GM19023 (cell line): ENCODE data around the gene HDAC11.
"Not testable (repeated sequence)": the region's sequence is repeated elsewhere in the genome, so short reads cannot be mapped to it uniquely, and the experiment has no call there.

ENCODE experiments used
- ATAC-seq: cut with Tn5 transposase; IDR thresholded peaks from one replicate; pipeline ENCODE4 v1.9.1; 2021; ENCODE audit warnings: mild to moderate bottlenecking, moderate library complexity; ENCODE audit not compliant: unreplicated experiment

HDAC11 gene

DNA sequence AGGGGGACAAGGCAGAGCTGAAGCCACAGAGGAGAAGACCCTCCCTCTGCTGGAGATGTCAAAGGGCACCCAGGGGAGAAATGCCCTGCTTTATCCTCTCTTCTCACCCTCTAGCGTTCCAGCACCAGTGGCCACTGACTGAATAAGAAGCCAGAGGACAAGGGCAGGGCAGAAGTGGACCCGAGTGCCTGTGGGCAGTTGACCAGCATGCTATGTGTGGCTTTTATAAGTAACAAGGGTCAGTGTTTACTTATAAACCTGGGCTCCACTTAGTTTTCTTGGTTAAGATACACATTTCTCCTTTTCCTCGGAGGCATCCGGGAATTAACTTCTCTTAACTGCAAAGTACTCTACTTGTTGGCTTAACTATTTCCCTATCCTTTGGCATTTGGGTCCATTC, 13.3 kb upstream of the HDAC11 start:
- no peak for ATAC-seq

DNA sequence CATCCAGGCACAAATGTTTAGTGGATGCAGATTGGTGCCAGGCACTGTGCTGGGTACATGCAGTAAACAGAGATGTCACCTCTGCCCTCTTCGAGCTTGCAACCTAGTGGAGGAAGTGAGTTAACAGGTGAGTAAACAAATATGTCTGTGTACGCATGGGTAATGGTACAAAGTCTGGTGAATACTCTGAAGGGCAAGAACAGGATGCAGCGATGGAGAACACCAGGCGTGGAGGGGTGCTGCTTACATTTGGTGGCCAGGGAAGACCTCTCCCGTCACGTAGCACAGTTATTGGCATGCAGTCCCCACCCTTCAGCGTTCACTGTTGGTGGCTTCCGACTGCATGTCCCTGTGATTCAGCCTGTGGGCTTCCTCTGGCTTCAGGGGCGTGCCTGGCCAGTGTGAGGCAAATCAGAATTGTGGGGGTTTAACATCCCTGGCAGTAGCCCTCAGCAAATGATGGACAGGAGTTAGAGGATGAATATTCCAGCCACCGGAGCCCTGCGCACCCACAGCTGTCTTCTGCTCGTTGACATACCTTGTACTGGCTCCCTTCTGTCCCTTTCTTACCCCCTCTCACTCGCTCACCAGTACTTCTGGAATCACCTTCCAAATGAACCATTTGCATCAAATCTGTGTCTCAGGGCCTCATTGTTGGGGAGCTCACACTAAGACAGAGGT, 9.1 kb upstream of the HDAC11 start:
- ATAC-seq: no peak

DNA sequence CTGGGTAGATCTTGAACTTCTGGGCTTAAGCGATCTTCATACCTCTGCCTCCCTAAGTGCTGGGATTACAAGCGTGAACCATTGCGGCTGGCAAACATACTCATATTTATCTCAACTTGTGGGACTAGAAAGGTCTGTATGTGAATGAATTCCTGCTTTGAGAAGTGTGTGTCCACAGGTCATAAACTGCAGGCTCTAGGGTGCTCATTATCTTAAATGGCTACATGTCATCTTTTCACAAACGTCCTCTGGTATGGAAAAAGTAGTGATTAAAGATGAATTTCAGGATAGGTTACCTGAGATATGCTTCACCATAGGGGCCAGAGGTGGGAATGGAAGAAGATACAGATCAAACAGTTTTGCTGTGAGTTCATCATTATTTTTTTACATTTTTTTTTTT, 7.8 kb upstream of the HDAC11 start:
- ATAC-seq: no peak

DNA sequence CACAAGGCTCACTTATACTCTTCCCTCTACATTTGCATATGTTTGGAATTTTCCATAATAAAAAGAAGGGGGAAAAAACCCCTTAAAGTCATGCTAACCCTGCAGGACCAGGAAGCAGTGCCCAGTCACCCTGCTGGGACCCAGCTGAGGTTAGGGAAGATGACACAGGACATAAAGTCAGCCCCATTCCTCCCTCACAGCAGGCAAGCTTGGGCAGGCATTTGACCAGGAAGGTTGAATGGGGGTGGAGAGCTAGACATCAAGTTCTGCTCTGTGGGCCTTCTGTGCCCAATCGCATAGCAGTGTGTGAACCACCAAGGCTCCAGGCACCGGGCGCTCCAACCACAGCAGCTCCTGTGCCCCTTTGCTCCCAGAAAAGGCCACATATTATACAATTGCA, 7.1 kb upstream of the HDAC11 start:
- no peak for ATAC-seq

DNA sequence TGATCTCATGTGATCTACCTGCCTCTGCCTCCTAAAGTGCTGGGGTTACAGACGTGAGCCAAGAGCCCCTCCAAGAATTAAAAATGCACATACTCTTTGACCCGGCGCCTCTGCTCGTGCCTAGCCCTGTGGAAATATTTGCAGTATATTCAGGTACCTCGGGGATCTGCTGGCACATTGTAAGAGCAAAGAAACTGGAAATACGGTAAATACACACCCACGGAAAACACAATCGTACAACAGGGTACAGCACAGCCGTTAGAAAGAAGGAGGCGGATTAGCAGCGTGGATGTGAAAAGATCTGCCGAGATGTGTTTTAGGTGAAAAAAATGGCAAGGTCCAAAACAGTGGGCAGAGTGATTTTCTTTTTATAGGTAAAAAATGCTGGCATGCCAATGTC, 6.1 kb upstream of the HDAC11 start:
- no peak for ATAC-seq

DNA sequence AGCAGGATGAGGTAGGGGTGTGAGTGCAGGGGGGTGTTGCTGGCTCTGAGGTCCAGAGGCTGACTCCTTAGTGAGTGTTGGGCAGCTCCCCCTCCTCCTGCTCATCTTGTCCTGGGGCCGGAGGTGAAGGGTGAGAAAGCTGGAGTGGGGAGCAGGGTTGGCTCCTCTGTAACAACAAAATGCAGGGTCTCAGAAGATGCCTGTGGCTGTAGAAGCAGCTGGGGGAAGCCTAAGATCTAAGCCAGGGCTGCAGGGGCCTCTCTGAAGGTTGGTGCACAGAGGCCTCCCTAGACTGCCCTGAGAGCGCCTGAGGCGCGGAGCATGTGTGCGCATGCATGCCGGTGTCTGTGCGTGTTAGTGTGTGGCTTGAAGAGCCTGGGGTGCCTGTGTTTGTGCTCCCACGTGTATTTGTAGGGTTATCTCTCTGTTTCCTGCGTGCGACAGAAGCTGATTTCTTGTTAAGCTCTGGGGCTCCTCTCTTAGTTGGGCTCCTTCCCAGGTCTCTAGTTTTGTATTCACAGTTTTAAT, 5.3 kb upstream of the HDAC11 start:
- ATAC-seq: no peak

DNA sequence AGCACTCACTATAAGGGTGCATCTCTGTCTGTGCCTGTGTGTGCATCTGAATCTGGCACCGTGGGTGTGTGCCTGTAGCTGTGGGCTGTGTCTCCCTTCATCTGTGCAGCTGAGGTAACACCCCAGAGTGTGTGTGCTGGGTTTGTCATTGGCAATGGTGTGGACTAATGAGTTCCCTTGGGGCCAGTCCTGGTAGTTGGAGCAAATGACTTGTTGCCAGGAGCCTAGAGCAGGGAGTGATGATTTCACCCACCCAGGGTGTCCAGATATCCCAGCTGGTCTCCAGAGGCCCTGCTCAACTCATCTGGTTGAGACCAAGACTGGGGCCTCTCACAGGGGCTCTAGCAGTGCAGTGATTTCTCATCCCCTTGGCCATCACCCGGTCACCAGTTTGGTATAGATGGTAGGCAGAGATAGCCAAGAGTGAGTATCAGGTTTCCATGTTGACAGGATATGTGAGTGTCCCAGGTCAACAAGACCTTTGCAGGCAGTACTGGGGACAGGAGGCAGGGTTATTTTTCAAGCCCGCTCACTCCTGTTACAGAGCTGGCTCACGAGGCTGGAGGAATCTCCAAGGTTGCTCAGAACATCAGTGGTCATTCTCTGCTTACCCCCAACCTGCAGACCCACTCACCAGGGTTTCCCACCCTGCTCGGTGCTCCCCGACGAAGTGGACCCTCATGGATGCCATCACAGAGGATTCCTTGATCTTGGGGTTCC, 4.1 kb upstream of the HDAC11 start:
- ATAC-seq: no peak

DNA sequence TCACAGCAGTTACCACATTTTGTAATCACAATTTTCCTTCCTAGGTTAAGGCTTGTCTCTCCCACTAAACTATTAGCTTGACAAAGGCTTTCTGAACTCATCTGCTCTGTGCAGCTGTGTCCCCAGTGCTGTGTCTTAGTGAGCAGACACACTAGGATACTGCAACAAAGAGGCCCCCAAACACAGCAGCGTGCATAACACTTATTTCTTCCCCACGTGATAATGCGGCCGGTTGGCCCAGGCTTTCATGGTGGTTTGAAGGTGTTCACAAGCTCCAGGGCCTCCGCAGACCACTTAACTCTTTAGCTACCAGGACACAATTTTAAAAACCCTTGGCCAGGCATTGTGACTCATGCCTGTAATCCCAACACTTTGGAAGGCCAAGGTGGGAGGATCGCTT, 2.2 kb upstream of the HDAC11 start:
- no peak for ATAC-seq

DNA sequence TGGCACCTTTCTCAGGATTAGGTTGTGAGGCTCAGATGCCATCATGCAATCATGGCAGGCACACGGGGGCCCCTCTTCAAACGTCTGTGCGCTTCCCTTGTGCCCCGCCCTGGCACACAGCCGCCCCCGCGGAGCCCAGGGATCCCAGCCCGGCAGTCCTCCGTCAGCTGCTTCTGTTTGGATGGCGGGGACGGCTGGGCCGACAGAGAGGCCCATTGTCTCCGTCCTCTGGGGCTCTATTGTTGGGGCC, 849 bp upstream of the HDAC11 start:
- no peak for ATAC-seq

DNA sequence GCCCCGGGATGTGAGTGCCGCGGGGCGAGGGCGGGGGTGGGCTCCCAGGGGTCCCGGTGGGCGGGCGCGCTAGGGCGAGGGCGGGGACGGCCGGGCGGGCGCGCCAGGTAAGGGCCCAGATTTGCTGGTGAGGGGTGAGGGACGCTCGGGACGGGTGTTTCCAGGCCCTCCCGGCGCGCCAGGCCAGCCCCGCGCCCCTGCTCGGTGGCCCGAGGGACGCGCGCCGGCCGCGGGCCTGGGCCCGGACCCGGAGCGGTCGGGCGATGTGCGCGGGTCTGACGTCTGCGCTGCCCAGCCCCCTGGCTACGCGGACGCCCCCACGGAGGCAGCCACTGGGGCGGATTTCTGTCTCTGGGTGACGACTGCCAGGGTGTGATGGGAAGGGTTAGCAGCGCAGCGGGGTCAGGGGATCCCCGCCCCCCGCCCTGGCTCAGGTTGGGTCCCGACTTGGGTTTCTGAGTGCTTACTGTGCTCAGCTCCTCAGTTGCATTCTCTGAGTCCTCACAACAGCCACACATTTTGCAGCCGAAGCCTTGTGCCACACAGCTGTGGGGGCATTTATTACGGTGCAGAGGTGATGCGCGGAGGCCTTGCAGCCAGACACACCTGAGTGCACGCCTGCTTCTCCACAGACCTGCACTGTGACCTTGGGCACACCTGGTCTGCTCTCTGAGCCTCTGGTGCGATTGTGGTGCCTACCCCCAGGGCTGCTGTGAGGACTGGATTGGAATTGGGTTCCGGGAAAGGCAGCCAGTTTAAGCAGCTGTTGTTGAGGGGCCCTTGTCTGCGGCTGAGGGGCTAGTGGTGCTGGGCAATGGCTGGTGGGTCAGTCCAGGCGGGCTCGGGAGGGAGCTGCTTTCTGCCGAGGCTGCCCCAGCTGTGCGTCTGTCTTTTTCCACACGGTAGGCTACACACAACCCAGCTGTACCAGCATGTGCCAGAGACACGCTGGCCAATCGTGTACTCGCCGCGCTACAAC, 523 bp downstream of the HDAC11 start:
- peak; percentile 22 for ATAC-seq

DNA sequence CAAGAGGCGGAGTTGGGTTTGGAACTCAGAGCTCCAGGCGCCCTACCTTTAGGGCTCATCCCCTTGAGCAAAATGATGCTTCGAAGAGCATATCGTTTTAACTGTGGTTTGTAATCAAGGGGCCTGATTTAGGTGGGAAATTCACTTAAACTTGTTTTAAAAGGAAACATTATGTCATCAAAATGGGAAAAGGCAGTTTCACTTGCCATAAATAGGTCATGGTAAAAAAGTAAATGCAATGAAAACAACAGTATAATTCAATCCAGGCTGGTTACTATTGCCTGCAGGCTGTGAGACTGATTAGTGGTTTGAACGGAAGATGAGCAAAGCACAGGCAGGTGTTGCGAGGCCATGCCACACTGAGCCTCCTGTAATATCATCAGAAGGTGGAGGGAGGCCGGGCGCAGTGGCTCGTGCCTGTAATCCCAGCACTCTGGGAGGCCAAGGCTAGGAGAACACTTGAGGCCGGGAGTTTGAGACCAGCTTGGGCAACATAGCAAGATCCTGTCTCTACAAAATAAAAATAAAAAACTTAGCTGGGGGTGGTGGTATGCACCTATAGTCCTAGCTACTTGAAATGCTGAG, 2.1 kb downstream of the HDAC11 start:
- no peak for ATAC-seq

DNA sequence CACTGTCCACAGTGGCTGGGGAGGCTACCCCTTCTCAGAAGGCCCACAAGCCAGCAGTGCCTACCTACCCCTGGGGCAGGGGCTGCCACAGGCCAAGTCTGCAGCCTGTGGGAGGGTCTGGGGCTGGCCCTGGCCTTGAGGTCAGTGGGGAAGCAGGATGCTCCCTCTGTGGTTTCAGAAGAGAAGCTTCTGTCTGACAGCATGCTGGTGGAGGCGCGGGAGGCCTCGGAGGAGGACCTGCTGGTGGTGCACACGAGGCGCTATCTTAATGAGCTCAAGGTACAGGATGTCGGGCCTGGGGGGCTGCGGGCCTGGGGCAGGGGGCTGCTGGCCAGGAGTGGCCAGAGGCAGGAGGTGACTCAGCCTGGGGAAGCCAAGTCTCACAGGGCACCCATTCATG, 3.2 kb downstream of the HDAC11 start:
- no peak for ATAC-seq

DNA sequence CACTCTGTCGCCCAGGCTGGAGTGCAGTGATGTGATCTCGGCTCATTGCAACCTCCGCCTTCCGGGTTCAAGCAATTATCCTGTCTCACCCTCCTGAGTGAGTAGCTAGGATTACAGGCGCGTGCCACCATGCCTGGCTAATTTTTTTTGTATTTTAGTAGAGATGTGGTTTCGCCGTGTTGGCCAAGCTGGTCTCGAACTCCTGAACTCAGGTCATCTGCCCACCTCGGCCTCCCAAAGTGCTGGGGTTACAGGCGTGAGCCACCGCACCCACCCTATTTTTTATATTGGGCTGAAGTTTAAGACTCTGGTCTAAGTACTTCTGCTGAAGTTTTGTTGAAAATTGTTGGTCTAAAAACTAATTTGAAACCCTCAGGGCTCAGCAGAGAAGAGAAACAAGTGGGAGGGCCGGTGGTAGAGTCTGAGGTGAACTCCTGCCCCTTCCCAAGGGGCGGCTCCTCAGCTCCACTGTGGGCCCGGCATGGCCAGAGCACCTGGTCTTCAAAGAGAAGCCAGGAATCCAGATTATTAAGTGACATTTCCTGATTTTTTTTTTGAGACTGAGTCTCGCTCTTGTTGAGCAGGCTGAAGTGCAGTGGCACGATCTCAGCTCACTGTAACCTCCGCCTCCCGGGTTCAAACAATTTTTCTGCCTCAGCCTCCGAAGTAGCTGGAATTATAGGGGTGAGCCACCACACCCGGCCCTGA, 4.0 kb downstream of the HDAC11 start:
- ATAC-seq: no peak

DNA sequence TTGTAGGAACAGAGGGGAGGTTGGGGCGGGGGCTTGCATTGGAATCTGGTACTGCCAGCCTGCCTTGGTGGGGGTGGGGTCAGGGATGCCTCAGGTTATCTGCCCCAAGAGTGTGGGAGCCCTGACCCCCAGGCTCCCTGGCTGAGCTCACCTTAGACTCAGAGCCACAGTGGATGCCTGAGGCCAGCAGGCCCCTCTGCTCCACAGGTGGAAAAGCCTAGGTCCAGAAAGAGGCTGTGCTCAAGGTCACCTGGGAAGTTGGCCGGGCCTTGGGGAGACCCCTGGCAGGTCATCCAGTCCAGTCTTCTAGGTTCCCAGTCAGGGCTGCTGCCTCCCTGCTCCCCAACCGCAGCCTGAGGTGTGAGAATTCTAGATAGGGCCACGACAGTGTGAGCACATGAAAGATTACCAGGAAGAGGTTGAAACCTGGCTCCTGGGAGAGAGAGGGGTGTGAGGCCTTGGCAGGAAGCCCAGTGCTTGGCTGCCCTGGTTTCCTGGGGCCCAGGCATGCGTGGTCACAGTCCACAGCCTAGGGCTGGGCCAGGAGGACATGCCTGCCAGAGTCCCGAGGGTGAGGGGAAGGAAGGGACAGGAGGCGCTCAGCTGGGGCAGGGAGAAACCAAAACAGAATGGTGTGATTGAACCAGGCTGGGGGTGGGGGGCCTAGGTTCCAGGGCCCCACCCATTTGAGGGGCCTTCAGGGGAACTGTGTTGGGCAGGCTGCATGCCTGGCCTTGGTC, 4.9 kb downstream of the HDAC11 start:
- no peak for ATAC-seq

DNA sequence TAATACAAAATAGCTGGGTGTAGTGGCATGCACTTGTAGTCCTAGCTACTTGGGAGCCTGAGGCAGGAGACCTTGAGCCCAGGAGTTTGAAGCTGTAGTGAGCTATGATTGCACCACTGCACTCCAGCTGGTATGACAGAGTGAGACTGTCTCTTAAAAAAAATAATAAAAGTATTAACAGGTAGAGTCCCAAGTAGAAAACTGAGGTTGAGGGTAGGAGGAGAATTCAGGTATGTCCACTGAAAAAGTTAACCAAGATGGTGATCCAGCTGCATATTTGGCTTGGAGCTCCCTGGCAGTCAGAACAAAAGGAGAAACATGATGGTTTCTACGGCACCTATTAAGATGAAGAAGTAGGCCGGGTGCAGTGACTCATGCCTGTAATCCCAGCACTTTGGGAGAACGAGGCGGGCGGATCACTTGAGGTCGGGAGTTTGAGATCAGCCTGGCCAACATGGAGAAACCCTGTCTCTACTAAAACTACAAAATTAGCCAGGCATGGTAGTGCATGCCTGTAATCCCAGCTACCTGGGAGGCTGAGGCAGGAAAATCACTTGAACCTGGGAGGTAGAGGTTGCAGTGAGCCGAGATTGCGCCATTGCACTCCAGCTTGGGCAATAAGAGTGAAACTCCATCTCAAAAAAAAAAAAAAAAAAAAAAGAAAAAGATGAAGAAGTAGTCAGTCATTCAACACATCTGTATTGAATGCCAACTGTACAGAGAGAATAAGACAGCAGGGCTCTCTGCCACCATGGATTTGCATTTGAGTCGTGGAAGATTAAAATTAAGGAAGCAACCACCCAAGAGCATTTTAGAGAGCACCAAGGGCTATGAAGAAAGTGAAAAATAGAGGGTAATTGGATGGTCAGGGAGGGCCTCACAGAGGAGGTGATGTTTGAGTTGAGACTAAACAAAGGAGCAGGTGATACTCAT, 5.8 kb downstream of the HDAC11 start:
- ATAC-seq: not testable (repeated sequence)

DNA sequence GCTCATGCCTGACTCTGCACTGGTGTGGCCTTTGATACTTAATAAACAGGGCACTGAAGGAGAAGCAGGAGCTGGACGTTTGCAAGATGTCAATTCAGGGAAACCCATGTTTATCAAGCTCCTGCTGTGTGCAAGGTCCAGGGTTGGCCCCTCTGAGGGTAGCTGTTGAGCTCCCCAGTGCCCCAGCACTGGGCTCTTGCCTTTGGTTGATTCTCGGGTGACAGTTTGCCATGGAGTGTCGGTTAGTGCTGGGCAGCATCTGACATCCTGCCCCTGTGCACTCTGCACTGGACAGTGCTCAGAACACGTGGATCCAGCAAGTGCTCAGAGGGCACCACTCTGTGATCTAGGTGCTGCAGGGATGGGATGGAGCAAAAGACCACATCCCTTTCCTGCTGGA, 7.3 kb downstream of the HDAC11 start:
- ATAC-seq: no peak

DNA sequence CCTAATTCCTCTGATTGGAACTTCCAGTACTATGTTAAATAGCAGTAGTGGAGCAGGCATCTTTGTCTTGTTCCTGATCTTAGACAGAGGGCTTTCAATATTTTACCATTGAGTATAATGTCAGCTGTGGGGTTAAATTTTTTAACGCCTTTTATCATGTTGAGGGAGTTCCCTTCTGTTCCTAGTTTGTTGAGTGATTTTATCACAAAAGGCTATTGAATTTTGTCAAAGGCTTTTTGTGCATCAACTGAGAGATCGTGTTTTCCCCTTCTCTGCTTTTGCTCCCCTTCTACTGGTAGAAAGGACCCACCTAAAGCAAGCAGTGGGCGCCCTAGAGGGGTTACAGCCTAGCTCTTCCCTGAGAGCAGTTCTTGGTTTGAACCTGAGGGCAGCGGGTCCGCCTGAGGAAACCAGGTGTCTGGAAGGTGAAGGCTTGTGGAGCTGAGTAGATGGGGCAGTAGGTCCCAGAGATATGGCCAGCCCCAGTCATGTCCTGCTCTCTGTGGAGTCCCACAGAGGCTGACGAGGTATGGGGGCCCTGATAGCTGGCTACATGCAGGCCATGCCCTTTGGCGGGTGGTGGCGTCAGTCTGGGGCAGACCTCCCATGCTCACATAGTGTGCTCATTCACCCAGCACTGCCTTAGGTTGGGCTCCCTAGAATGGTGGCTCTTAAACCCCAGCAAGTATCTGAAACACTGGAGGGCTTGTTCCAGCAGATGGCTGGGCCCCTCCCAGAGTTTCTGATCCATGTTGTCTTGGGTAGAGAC, 11.3 kb downstream of the HDAC11 start:
- no peak for ATAC-seq

DNA sequence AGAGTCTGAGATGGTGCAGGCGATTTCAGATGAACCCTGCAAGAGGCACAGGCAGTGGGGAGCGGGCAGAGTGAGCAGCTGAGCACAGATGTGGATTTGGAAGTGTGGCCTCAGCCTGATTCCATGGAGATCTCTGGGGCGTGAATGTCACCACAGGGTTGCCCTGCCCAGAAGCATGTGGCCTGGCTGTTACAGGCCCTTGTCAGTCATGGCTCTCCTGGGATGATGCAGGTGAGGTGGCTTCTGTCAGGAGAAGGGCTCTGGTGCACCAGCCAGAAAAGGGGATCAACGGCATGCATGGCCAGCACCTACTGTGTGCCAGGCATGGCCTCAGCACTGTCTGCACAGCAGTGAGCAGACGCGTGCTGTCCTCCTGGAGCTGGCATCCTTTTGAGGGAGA, 11.9 kb downstream of the HDAC11 start:
- ATAC-seq: no peak
